ENCODE measurements around the gene GPT2. TPM values are rescaled to one million over a fixed set of nuclear protein-coding genes. Genes with fewer than 3 reads are reported as not detected.

The GPT2 gene
- total RNA-seq, 4 donors from 2014 or later: 5.5 to 19.2 (median 13.2) TPM

GRCh38 chr16:46896314-46896968, 12.3 kb downstream of the GPT2 start:
- Histone ChIP-seq H3K36me3 (no peaks in the 10 kb centered on the region), H3K27me3 (no peaks in the 10 kb centered on the region), H3K9me3 (no peaks in the 10 kb centered on the region), H3K27ac (no peak overlapping the region), H3K4me3 (replicated peaks in 1 of 3) (no peak overlapping the region), H3K4me1 (no peaks in the 10 kb centered on the region)
- no peak for DNase-seq
- TF ChIP-seq POLR2A (IDR thresholded peaks at IDR 0.05) (no peak), CTCF (IDR thresholded peaks at IDR 0.05) (no peak)
- intact Hi-C loops (cut with DNase I): no loop called here
- 75 to 88% methylated on average over 7 of the region's 7 CpGs for WGBS, 2 donors

DNA sequence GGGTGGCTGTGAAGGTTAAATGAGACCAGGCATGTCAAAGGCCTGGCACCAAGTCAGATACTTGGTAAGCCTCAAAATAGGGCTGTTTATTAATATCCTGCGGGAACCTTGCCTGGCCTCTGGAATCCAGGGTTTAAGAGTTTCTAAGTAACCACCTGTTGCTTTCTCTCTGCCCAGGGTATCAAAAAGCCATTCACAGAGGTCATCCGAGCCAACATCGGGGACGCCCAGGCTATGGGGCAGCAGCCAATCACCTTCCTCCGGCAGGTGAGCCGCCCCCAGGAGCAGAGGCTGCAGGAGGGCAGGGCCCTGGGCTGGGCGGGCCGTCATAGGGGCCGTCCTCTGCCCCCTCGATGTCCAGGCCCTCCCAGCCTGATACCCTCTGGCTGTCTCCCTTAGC, 13.3 kb downstream of the GPT2 start:
- Histone ChIP-seq H3K27ac (no peak overlapping the region), H3K4me3 (replicated peaks in 1 of 3) (no peak overlapping the region), H3K36me3 (no peaks in the 10 kb centered on the region), H3K27me3 (no peaks in the 10 kb centered on the region), H3K9me3 (no peaks in the 10 kb centered on the region), H3K4me1 (no peaks in the 10 kb centered on the region)
- 94 to 100% methylated on average over 6 to 9 of the region's 10 CpGs for WGBS, 2 donors
- TF ChIP-seq CTCF (IDR thresholded peaks at IDR 0.05): no peak
- no peak for TF ChIP-seq POLR2A (IDR thresholded peaks at IDR 0.05)
- intact Hi-C loops (cut with DNase I): no loop called here
- no peak for DNase-seq

- no peaks in the 10 kb centered on the region for H3K36me3 ChIP-seq
- 95 to 97% methylated on average over 9 to 12 of the region's 13 CpGs for WGBS, 2 donors
- intact Hi-C loops (cut with DNase I): no loop called here
- no peak overlapping the region for H3K4me3 ChIP-seq (replicated peaks in 1 of 3)
- no peaks in the 10 kb centered on the region for H3K27me3 ChIP-seq
- no peaks in the 10 kb centered on the region for H3K4me1 ChIP-seq
- no peak overlapping the region for H3K27ac ChIP-seq
- TF ChIP-seq POLR2A (IDR thresholded peaks at IDR 0.05) (no peak), CTCF (IDR thresholded peaks at IDR 0.05) (no peak)
- DNase-seq: no peak
- H3K9me3 ChIP-seq: no peaks in the 10 kb centered on the region
These were observed 13.8 kb downstream of the GPT2 start for GRCh38 chr16:46898006-46898405.

- H3K27me3 ChIP-seq: no peaks in the 10 kb centered on the region
- DNase-seq: no peak
- H3K9me3 ChIP-seq: no peaks in the 10 kb centered on the region
- intact Hi-C loops (cut with DNase I): no loop called here
- TF ChIP-seq CTCF (IDR thresholded peaks at IDR 0.05) (no peak), POLR2A (IDR thresholded peaks at IDR 0.05) (no peak)
- WGBS, 2 donors: 84 to 99% methylated on average over 9 of the region's 9 CpGs
- no peaks in the 10 kb centered on the region for H3K36me3 ChIP-seq
- H3K27ac ChIP-seq: no peak overlapping the region
- H3K4me3 ChIP-seq (replicated peaks in 1 of 3): no peak overlapping the region
- H3K4me1 ChIP-seq: no peaks in the 10 kb centered on the region
These were observed 15.4 kb downstream of the GPT2 start for GRCh38 chr16:46899443-46900143.
